22Rv1 (cell line): Measurements from ENCODE around the gene NKAPL.

ENCODE experiments used
- CTCF ChIP-seq: fragments of 450-650 bp; IDR thresholded peaks from 2 replicates; pipeline ENCODE4 v1.5.1; 2017; ENCODE audit warnings: mild to moderate bottlenecking
- ZFX ChIP-seq: fragments of 450-650 bp; IDR thresholded peaks from 2 replicates; pipeline ENCODE4 v1.6.1; 2017; ENCODE audit warnings: antibody characterized with exemption, borderline replicate concordance

- TF ChIP-seq CTCF (no peak), ZFX (no peak)
These were observed 45.9 kb upstream of the NKAPL start for GRCh38 chr6:28213213-28213523.
